Right atrium auricular region (tissue), 2 donors: Measurements from ENCODE around the gene ETV6. TPM values are rescaled to one million over a fixed set of nuclear protein-coding genes. Genes with fewer than 3 reads are reported as not detected.
A peak's percentile ranks its signal among the peaks of the same experiment; 100 is the strongest.

Source experiments
- DNase-seq: peaks from one replicate; pipeline ENCODE4 v3.0.0-alpha.2; 2019; ENCODE audit warnings: low spot score
- H3K27ac ChIP-seq, 2 donors: fragments of 200-600 bp; sonication (generic); 1 replicate in 1 of 2; 2 replicates in 1 of 2; pipeline ENCODE4 v1.5.1; 2016 to 2019
- H3K27me3 ChIP-seq, 2 donors: fragments of 200-600 bp; sonication (generic); one replicate each; pipeline versions ENCODE4 v1.5.1 to v1.6.0; 2017 to 2019
- H3K36me3 ChIP-seq: fragments of 200-600 bp; sonication (generic); one replicate; pipeline ENCODE4 v1.5.1; 2016
- H3K4me1 ChIP-seq, 2 donors: fragments of 200-600 bp; sonication (generic); one replicate each; pipeline versions ENCODE4 v1.5.1 to v1.6.0; 2017 to 2019
- H3K4me3 ChIP-seq, 2 donors: fragments of 200-600 bp; sonication (generic); 1 replicate in 1 of 2; 2 replicates in 1 of 2; pipeline ENCODE4 v1.5.1; 2017 to 2019; ENCODE audit warnings: mild to moderate bottlenecking in 1 of 2, moderate library complexity in 1 of 2
- H3K9me3 ChIP-seq, 2 donors: fragments of 200-600 bp; sonication (generic); one replicate each; pipeline ENCODE4 v1.5.1; 2019
- total RNA-seq, 2 donors: library from RNA; depleted of rRNA; stranded (reverse); fragments of >200 nt; gene quantifications; one replicate each; pipeline ENCODE4 v1.1.0, GENCODE V29; 2016
- TF ChIP-seq, protein P1 (sequence below), 2 donors: fragments of 200-600 bp; sonication (generic); IDR thresholded peaks; one replicate each; pipeline ENCODE4 v1.5.1; 2019; ENCODE audit warnings: antibody characterized with exemption in 2 of 2

The ETV6 gene
- total RNA-seq, 2 donors from 2014 or later, result 6.7 TPM

DNA sequence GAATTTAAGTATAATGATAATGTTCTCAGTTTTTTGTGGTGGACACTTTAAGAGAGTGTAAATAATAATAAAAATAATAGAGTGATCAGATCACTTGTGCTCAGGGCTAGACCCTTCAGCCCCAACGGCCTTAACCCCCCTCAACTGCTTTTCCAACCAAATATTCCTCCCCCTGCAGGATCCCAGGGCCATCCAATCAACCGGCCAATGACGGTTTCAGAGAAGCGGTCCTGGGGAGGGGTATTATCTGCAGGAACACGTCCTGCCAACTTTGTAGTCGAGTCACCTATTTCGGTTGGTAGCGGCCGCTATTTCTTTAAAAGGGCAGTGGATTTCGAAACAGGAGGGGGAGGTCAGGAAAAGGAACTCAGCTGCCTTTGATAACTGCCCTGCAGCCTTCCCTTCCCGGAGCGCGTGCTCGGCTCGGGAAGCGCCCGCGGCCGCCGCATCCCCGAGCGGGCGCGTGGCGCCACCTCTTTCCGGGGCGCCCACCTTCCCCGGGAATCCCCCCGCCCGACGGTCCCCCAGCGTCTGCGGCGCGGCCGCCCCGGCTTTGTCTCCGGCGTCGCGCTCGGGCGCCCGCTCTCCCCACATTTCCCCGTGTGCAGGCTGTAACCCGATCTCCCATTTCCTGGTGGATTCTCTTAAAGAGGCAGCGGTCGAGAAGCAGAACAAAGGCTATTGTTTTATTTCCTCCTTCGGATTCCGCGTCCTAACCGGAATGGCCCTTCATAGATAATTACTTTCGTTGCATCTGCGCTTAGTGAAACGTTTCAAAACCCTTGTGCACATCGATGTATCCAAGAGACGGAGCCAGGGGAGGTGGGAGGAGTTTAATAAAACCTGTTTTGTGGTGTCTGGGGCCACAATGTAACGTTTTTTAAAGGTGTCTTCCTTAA is 711 bp upstream of the ETV6 start:
- peak; percentile 78 for DNase-seq
- Histone ChIP-seq H3K36me3 (no peaks in the 10 kb centered on the region), H3K27ac (peak overlapping the region; percentile 93 to 95), H3K9me3 (no peaks in the 10 kb centered on the region), H3K4me3 (peak overlapping the region; percentile 72 to 80), H3K4me1 (peaks cover 0 to 28% of the 10 kb centered on the region in 2 donors), H3K27me3 (no peaks in the 10 kb centered on the region)
- TF ChIP-seq, protein P1, sequence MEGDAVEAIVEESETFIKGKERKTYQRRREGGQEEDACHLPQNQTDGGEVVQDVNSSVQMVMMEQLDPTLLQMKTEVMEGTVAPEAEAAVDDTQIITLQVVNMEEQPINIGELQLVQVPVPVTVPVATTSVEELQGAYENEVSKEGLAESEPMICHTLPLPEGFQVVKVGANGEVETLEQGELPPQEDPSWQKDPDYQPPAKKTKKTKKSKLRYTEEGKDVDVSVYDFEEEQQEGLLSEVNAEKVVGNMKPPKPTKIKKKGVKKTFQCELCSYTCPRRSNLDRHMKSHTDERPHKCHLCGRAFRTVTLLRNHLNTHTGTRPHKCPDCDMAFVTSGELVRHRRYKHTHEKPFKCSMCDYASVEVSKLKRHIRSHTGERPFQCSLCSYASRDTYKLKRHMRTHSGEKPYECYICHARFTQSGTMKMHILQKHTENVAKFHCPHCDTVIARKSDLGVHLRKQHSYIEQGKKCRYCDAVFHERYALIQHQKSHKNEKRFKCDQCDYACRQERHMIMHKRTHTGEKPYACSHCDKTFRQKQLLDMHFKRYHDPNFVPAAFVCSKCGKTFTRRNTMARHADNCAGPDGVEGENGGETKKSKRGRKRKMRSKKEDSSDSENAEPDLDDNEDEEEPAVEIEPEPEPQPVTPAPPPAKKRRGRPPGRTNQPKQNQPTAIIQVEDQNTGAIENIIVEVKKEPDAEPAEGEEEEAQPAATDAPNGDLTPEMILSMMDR (IDR thresholded peaks at IDR 0.05), result peak in 1 of 2 donors; percentile 29

- Histone ChIP-seq H3K27ac (peak overlapping the region; percentile 93 to 95), H3K4me1 (peaks cover 0 to 35% of the 10 kb centered on the region in 2 donors), H3K36me3 (no peaks in the 10 kb centered on the region), H3K9me3 (no peaks in the 10 kb centered on the region), H3K27me3 (no peaks in the 10 kb centered on the region), H3K4me3 (peak overlapping the region; percentile 72 to 80)
- TF ChIP-seq, protein P1 (IDR thresholded peaks at IDR 0.05), result peak in 1 of 2 donors; percentile 45
- DNase-seq, result no peak
Measured at GRCh38 chr12:11650286-11651281, 1.1 kb downstream of the ETV6 start.

DNA sequence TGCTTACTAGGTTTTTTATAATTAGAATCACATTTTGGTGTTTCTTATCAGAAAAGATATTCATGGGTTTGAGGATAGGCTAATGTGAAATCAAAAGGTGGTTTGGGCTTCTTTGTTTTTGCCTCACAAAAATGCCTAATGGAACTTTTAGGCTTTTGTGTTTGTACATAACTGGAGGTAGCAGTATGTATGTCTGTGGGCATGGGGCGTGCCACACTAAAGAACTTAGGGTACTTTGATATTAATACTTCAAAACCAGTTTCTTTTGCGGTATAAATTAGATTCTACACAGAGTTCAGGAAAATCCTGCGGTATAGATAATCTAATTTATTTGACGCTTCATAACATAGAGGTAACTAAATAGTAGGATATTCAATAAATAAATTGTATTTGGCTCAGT is 1.9 kb downstream of the ETV6 start:
- H3K4me1 ChIP-seq, result peaks cover 0 to 35% of the 10 kb centered on the region in 2 donors
- no peak for DNase-seq
- TF ChIP-seq, protein P1 (IDR thresholded peaks at IDR 0.05), result no peak
- no peaks in the 10 kb centered on the region for H3K9me3 ChIP-seq
- H3K36me3 ChIP-seq, result no peaks in the 10 kb centered on the region
- H3K27ac ChIP-seq, result peak overlapping the region; percentile 93 to 95
- peak overlapping the region; percentile 72 to 80 for H3K4me3 ChIP-seq
- H3K27me3 ChIP-seq, result no peaks in the 10 kb centered on the region

DNA sequence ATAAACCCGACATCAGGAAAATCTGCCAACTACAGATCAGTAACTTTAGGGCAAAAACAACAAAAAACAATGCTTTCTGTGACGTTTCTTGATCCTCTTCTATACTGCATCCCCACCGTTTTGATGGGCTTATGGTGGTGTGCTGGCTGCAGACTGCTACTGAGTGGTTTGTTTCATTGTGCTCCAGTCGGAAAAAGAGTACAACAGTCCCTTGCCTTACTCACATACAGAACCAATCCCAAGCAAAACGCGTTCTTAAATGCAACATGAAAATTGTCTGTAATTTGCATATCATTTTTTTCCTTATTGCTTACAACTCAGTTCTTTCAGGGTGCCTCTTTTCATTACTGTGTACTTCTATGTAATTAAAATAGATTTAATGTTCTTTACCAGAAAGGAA is 2.3 kb downstream of the ETV6 start:
- no peak for DNase-seq
- Histone ChIP-seq H3K4me3 (peak overlapping the region; percentile 72 to 80), H3K27me3 (no peaks in the 10 kb centered on the region), H3K9me3 (no peaks in the 10 kb centered on the region), H3K36me3 (no peaks in the 10 kb centered on the region), H3K27ac (peak overlapping the region; percentile 93 to 95), H3K4me1 (peaks cover 0 to 35% of the 10 kb centered on the region in 2 donors)
- TF ChIP-seq, protein P1 (IDR thresholded peaks at IDR 0.05), result no peak

DNA sequence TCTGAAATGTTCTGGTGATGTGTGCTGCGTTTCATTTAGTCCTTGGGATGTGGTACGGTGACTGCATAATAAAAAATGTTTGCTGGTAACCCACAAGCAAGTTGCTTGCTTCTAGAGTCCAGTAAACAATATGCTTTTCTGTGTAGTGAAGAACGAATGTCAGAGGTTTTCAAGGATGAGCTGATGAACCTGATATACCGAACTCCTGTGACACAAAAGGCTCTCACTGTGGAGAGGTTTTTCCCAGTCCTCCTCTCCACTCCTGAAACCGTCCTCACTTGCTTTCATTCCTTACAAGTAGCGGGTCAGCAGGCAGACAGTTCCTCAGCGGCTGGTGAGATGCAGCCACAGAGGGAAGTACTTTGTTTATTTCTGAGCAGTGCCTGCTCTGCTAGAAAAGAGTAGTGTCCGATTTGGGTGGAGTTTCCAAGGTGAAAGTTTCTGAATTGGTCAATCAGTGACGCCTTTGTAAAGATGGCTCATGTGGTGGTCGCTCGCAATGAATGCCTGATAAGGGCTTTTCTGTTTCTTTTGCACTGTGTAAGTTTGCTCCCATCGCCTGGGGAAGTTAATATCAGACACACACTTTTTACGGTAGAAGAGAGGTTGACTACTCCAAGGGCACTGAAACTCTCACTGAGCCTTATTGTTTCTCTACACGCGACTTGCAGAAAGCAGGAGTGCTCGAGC is 3.0 kb downstream of the ETV6 start:
- peak; percentile 73 for DNase-seq
- no peaks in the 10 kb centered on the region for H3K36me3 ChIP-seq
- peaks cover 0 to 35% of the 10 kb centered on the region in 2 donors for H3K4me1 ChIP-seq
- H3K27me3 ChIP-seq, result no peaks in the 10 kb centered on the region
- TF ChIP-seq, protein P1 (IDR thresholded peaks at IDR 0.05), result no peak
- H3K9me3 ChIP-seq, result no peaks in the 10 kb centered on the region
- peak overlapping the region; percentile 4 to 80 for H3K4me3 ChIP-seq
- H3K27ac ChIP-seq, result peak overlapping the region; percentile 93 to 95
